ENCODE data around the gene DMXL2. TPM values are rescaled to one million over a fixed set of nuclear protein-coding genes. Genes with fewer than 3 reads are reported as not detected.

DMXL2 gene
- total and polyA plus RNA-seq, 3 donors from 2014 or later: 54.5 to 81.3 (median 64.4) TPM

DNA sequence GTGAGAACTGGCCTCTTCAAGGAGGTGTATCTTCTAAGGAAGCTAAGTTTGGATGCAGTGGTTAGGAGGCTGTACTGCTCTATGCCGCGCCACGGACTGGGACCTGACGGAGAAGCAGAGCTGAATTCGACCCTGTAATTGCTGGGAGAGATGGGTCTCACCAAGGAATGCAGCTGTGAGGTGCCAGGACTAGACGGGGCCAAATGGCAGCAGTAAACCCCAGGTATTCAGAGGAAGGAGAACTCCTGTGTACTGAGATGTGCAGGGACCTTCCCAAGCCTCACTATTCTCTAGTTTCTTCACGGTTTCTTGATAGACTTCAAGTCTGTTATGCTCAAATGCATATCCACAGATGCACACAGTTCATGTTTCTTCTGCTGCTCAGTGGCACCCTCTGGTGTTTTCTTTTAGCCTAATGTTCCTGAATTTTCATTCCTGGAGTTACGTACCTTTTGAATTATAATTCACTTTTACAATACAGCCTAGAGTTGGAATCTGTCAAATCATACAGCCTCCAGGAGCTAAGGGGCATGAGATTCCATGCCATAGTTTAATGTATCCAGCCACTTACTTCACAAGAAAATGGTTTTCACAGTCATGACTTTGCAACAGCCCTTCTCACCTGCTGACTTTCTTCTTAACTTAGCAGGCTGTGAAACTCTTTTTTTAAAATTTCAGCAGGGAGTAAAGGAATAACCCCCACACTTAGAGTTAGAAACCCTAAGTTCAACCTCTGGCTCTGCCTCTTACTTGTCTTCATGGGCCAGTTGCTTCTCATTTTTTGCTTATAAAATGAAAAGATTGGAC is 219.3 kb downstream of the DMXL2 start:
- no peak for TF ChIP-seq POLR2A (IDR thresholded peaks at IDR 0.05)
- TF ChIP-seq, protein P1, sequence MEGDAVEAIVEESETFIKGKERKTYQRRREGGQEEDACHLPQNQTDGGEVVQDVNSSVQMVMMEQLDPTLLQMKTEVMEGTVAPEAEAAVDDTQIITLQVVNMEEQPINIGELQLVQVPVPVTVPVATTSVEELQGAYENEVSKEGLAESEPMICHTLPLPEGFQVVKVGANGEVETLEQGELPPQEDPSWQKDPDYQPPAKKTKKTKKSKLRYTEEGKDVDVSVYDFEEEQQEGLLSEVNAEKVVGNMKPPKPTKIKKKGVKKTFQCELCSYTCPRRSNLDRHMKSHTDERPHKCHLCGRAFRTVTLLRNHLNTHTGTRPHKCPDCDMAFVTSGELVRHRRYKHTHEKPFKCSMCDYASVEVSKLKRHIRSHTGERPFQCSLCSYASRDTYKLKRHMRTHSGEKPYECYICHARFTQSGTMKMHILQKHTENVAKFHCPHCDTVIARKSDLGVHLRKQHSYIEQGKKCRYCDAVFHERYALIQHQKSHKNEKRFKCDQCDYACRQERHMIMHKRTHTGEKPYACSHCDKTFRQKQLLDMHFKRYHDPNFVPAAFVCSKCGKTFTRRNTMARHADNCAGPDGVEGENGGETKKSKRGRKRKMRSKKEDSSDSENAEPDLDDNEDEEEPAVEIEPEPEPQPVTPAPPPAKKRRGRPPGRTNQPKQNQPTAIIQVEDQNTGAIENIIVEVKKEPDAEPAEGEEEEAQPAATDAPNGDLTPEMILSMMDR (IDR thresholded peaks at IDR 0.05): peak in 2 of 3 experiments; percentile 51 to 62
- no peak for DNase-seq
- Histone ChIP-seq H3K9me3 (no peaks in the 10 kb centered on the region), H3K4me1 (no peaks in the 10 kb centered on the region), H3K27ac (no peak overlapping the region), H3K4me3 (no peak overlapping the region), H3K27me3 (no peaks in the 10 kb centered on the region), H3K36me3 (ENCODE audit: low read depth, missing control alignments) (no peaks in the 10 kb centered on the region)
- intact Hi-C loops (cut with DNase I; ENCODE audit: low total_unique reads): loop anchor here (5.0 kb wide), 1 partner anchor 176 kb away; no protein-coding TSS in a partner anchor
- 66 to 70% methylated on average over 8 of the region's 8 CpGs for WGBS, 2 donors

DNA sequence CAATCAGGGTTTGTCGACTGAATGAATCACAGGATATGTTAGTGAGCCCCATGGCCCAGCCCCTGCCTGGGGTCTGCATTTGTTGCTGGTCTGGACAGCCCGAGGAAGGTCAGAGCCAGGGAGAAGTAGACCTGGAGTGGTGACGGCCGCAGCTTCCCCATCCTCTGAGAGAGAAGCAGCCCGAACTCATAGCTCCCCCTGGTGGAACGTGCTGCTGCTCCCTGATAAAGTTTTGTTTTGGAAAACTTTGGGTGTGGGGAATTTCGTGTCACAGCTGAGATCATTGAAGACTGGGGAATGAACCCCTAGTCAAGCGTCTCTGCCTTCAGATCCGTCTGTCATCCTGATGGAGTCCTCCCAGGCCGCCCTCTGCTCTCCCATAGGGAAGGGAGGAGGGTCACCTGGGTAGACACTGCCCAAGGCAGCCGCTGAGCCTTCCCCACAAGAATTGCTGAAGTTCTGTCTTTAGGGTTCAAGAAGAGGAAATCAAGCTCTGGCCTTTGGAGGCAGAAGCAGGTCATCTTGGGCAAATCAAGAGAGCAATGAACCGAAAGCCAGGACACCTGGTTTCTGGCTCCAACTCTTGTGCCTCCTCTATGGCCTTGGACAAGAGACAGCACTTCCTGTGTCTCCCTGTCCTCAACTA is 220.6 kb downstream of the DMXL2 start:
- intact Hi-C loops (cut with DNase I; ENCODE audit: low total_unique reads): loop anchor here (5.0 kb wide), 1 partner anchor 175 kb away; no protein-coding TSS in a partner anchor
- no peaks in the 10 kb centered on the region for H3K4me1 ChIP-seq

DNA sequence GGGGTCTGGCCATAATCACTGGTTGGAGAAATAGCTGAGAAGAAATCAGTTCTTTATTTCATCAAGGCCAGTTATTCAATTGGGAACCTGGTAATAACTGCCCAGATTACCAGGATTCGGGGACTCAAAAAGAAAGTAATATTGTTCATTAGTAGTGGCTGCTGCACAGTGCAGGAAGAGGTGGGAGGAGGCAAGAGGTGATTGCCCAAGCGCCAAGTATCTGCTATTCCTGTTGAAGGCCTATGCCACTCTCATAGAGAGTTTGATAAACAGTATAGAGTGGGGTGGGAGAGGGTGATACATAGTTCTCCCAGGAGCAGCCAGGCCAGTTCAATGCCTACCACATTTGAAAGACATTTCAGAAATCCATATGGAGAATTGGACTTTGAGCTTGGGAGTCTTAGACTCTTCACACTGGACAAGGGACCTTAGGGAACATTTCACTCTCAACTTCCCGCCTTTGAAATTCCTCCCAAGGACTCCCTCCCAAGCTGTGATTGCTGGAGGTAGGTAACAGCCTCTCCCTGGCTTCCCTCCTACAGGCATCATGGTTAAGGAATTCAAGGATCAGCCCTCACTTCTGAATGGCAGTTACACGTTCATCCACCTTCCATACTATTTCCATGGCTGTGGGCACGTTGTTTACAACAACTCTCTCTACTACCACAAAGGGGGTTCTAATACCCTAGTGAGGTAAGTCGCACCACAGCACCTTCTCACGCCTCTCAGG is 221.4 kb downstream of the DMXL2 start:
- Histone ChIP-seq H3K4me3 (no peak overlapping the region), H3K4me1 (no peaks in the 10 kb centered on the region), H3K36me3 (ENCODE audit: low read depth, missing control alignments) (no peaks in the 10 kb centered on the region), H3K27ac (no peak overlapping the region), H3K9me3 (no peaks in the 10 kb centered on the region), H3K27me3 (no peaks in the 10 kb centered on the region)
- TF ChIP-seq POLR2A (IDR thresholded peaks at IDR 0.05): no peak
- TF ChIP-seq, protein P1 (IDR thresholded peaks at IDR 0.05): no peak
- intact Hi-C loops (cut with DNase I; ENCODE audit: low total_unique reads): loop anchor here (5.0 kb wide), 1 partner anchor 174 kb away; no protein-coding TSS in a partner anchor
- WGBS, 2 donors: 93 to 94% methylated on average over 7 of the region's 7 CpGs
- no peak for DNase-seq

More for the DNA sequence above, 220.6 kb downstream of the DMXL2 start:
- Histone ChIP-seq H3K36me3 (ENCODE audit: low read depth, missing control alignments) (no peaks in the 10 kb centered on the region), H3K27me3 (no peaks in the 10 kb centered on the region), H3K27ac (no peak overlapping the region), H3K4me3 (no peak overlapping the region), H3K9me3 (no peaks in the 10 kb centered on the region)
- peak; percentile 54 for DNase-seq
- WGBS, 2 donors: 52 to 56% methylated on average over 11 to 12 of the region's 12 CpGs
- TF ChIP-seq, protein P1 (IDR thresholded peaks at IDR 0.05): peak; percentile 10 to 63 (median 48)
- TF ChIP-seq POLR2A (IDR thresholded peaks at IDR 0.05): no peak

DNA sequence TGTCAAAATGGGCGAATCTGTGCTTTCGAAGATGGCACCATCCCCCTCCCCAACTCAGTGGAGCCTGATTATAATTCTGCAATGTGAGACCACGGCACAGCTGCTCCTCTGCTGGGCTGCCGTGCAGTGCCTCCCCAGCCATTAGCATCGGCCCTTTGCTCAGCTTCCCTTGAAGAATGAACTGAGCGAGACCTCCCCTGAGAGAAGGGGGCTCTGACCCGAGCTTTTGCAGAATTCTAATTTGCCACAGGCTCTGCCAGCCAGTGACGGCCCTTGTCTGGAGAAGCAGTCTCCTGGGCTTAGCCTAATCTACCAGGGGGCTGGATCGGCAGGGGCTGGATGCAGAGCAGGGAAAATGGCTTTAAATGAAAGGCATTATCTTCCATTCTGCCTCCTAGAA is 223.9 kb downstream of the DMXL2 start:
- Histone ChIP-seq H3K36me3 (ENCODE audit: low read depth, missing control alignments) (no peaks in the 10 kb centered on the region), H3K27me3 (no peaks in the 10 kb centered on the region), H3K4me3 (no peak overlapping the region), H3K27ac (no peak overlapping the region), H3K9me3 (no peaks in the 10 kb centered on the region), H3K4me1 (no peaks in the 10 kb centered on the region)
- no peak for DNase-seq
- TF ChIP-seq POLR2A (IDR thresholded peaks at IDR 0.05): no peak
- TF ChIP-seq, protein P1 (IDR thresholded peaks at IDR 0.05): no peak
- WGBS, 2 donors: 74 to 90% methylated on average over 8 to 9 of the region's 9 CpGs
- intact Hi-C loops (cut with DNase I; ENCODE audit: low total_unique reads): no loop called here

Other genes starting within 250 kb of the DMXL2 start
- 1 to 10 TPM; 1.2 to 1.3 TPM for gene SCG3, start 58.7 kb upstream of the DMXL2 start, total RNA-seq
- 2.0 TPM for gene SCG3, start 58.7 kb upstream of the DMXL2 start, polyA plus RNA-seq (ENCODE audit: insufficient read depth, low read depth, low replicate concordance)
- 10 to 100 TPM; 18.7 to 19.9 TPM for gene LYSMD2, start 114.9 kb upstream of the DMXL2 start, total RNA-seq
- gene LYSMD2, start 114.9 kb upstream of the DMXL2 start, polyA plus RNA-seq (ENCODE audit: insufficient read depth, low read depth, low replicate concordance): 21.1 TPM
- 1 to 10 TPM; 5.8 to 5.9 TPM for gene TMOD2, start 128.8 kb upstream of the DMXL2 start, total RNA-seq
- 6.4 TPM for gene TMOD2, start 128.8 kb upstream of the DMXL2 start, polyA plus RNA-seq (ENCODE audit: insufficient read depth, low read depth, low replicate concordance)
- gene TMOD3, start 206.9 kb upstream of the DMXL2 start, total RNA-seq: 10 to 100 TPM; 15.6 to 16.6 TPM
- gene TMOD3, start 206.9 kb upstream of the DMXL2 start, polyA plus RNA-seq (ENCODE audit: insufficient read depth, low read depth, low replicate concordance): 21.2 TPM